ENCODE results near the gene TRAF3. TPM values are rescaled to one million over a fixed set of nuclear protein-coding genes. Genes with fewer than 3 reads are reported as not detected.

TRAF3 gene
- total RNA-seq, 2 experiments from 2014 or later: 39.1 to 40.2 TPM

DNA sequence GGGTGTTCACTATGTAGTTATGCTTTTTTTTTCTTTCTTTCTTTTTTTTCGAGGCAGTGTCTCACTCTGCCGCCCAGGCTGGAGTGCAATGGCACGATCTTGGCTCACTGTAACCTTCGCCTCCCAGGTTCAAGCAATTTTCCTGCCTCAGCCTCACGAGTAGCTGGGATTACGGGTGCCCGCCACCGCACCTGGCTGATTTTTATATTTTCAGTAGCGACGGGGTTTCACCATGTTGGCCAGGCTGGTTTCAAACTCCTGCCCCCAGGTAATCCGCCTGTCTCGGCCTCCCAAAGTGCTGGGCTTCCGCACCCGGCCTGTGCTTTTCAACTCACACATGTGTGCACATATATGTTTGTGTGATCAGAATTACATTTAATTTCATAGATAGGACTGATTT is 106.3 kb downstream of the TRAF3 start:
- ChIA-PET POLR2A (no interaction called here), CTCF (no interaction called here)
- intact Hi-C loops (cut with micrococcal nuclease): no loop called here
- H3K9me3 Mint-ChIP-seq: no peaks in the 10 kb centered on the region
- no peaks in the 10 kb centered on the region for H3K27me3 Mint-ChIP-seq
- peaks cover 3% of the 10 kb centered on the region for H3K4me1 Mint-ChIP-seq (ENCODE audit: low read depth)
- ATAC-seq (no peak), DNase-seq (no peak)
- TF ChIP-seq, protein P1, sequence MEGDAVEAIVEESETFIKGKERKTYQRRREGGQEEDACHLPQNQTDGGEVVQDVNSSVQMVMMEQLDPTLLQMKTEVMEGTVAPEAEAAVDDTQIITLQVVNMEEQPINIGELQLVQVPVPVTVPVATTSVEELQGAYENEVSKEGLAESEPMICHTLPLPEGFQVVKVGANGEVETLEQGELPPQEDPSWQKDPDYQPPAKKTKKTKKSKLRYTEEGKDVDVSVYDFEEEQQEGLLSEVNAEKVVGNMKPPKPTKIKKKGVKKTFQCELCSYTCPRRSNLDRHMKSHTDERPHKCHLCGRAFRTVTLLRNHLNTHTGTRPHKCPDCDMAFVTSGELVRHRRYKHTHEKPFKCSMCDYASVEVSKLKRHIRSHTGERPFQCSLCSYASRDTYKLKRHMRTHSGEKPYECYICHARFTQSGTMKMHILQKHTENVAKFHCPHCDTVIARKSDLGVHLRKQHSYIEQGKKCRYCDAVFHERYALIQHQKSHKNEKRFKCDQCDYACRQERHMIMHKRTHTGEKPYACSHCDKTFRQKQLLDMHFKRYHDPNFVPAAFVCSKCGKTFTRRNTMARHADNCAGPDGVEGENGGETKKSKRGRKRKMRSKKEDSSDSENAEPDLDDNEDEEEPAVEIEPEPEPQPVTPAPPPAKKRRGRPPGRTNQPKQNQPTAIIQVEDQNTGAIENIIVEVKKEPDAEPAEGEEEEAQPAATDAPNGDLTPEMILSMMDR (IDR thresholded peaks at IDR 0.05): no peak
- H3K36me3 Mint-ChIP-seq (ENCODE audit: low read depth): peaks cover 41% of the 10 kb centered on the region
- H3K4me3 Mint-ChIP-seq: no peak overlapping the region
- no peak overlapping the region for H3K27ac Mint-ChIP-seq

DNA sequence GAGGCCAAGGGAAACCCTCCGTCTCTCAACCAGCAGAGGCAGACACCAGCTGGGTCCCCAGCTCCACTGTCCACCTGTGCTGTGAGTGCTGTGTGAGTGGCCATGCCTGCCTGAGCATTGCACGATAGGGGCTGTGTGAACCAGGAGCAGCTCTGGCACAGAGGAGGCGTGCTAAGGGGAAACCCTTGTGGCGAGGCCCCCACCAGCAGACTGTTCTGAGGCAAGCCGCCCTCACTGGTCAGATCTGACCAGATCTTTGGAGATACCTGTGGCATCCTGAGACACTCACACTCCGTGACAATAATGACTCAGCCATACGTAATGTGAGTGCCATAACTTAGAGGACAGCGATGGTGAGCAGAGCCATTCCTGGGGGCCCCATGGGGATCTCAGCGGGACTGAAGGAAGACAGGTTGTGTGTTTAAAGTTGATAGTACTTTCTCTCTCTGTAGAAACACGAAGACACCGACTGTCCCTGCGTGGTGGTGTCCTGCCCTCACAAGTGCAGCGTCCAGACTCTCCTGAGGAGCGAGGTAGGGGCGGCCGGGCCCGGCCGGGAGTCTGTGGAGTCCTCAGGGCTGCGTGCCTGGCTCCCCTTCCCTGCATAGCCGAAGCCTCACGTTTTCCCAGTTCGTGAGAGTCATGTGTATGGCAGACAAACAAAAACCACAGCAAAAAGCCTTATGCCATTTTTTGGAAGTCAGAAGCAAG is 108.6 kb downstream of the TRAF3 start:
- POLR2A ChIA-PET: no interaction called here
- Mint-ChIP-seq H3K9me3 (no peaks in the 10 kb centered on the region), H3K4me1 (ENCODE audit: low read depth) (peaks cover 3% of the 10 kb centered on the region), H3K27ac (no peak overlapping the region), H3K27me3 (no peaks in the 10 kb centered on the region), H3K36me3 (ENCODE audit: low read depth) (peaks cover 38% of the 10 kb centered on the region), H3K4me3 (no peak overlapping the region)
- DNase-seq: no peak
- TF ChIP-seq, protein P1 (IDR thresholded peaks at IDR 0.05): no peak
- intact Hi-C loops (cut with micrococcal nuclease): no loop called here
- no peak for ATAC-seq
- CTCF ChIA-PET: no interaction called here

DNA sequence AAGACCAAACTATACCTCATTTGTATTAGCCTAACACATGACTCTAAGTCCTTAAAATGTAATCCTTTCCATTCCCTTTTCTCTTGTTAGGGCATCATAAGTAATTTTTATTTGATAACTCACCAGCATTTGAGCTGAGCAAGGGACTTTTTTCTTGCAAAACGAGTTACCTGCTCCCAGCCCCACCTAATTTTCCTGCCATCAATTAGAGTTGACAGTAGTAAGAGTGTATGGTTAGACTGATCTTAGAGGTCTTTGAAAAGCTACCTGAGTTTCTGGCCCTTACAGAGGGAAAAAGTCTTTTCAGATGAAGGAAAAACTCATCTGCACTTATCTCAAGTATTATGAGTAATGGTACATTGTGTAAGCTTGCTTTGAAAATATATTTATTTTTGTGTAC is 111.5 kb downstream of the TRAF3 start:
- no peak for DNase-seq
- Mint-ChIP-seq H3K9me3 (no peaks in the 10 kb centered on the region), H3K4me3 (no peak overlapping the region), H3K27ac (no peak overlapping the region), H3K36me3 (ENCODE audit: low read depth) (peaks cover 42% of the 10 kb centered on the region), H3K27me3 (no peaks in the 10 kb centered on the region), H3K4me1 (ENCODE audit: low read depth) (peaks cover 3% of the 10 kb centered on the region)
- TF ChIP-seq, protein P1 (IDR thresholded peaks at IDR 0.05): no peak
- ATAC-seq: no peak
- POLR2A ChIA-PET: no interaction called here
- CTCF ChIA-PET: interaction anchor here (0.6 to 1.6 kb wide), 2 partner anchors 14 to 114 kb away, joined by 3 read pairs; no protein-coding TSS in a partner anchor
- intact Hi-C loops (cut with micrococcal nuclease): no loop called here

DNA sequence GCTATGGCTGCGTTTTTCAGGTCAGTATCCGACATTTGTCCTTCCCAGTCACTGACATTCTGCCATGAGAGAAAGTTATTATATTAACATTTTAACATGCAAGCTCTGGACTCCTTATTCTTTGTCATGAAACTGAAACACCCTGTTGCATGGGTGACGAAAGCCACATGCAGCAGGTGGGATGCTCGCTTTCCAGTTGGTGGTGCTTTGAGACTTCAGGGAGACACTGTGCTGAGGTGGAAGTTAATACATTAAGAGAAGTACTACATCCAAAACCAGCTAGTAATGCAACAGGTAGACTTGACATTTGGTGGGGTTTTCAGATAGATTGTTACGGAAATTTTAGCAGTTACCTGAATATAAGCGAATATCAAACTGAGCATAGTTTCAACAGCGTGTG is 112.4 kb downstream of the TRAF3 start:
- H3K27me3 Mint-ChIP-seq: no peaks in the 10 kb centered on the region

DNA sequence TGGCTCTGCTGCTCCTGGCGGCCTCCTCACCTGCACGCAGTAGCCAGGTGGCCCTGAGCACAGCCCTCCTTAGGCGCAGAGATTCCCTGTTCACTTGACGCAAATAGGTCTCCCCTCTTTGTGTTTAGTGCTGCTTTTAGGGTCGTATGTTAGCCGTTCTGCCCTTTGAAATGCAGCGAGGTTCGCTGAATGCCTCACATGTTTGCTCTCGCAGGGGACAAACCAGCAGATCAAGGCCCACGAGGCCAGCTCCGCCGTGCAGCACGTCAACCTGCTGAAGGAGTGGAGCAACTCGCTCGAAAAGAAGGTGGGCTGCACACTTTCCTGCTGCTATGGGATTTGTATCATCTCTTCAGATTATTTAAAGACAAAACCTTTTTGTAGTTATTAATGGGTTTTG is 113.9 kb downstream of the TRAF3 start:
- no peak for ATAC-seq
- H3K9me3 Mint-ChIP-seq: no peaks in the 10 kb centered on the region
- TF ChIP-seq, protein P1 (IDR thresholded peaks at IDR 0.05): no peak
- no peak overlapping the region for H3K4me3 Mint-ChIP-seq
- H3K4me1 Mint-ChIP-seq (ENCODE audit: low read depth): peaks cover 3% of the 10 kb centered on the region
- ChIA-PET POLR2A (interaction anchor here (0.7 kb wide), 1 partner anchor 40 kb away, joined by 3 read pairs; no protein-coding TSS in a partner anchor), CTCF (no interaction called here)
- intact Hi-C loops (cut with micrococcal nuclease): no loop called here
- no peak for DNase-seq
- no peaks in the 10 kb centered on the region for H3K27me3 Mint-ChIP-seq
- no peak overlapping the region for H3K27ac Mint-ChIP-seq
- peaks cover 35% of the 10 kb centered on the region for H3K36me3 Mint-ChIP-seq (ENCODE audit: low read depth)

More for the DNA sequence above, 112.4 kb downstream of the TRAF3 start:
- no peak overlapping the region for H3K4me3 Mint-ChIP-seq
- TF ChIP-seq, protein P1 (IDR thresholded peaks at IDR 0.05): no peak
- no peak for ATAC-seq
- H3K36me3 Mint-ChIP-seq (ENCODE audit: low read depth): peaks cover 38% of the 10 kb centered on the region
- H3K9me3 Mint-ChIP-seq: no peaks in the 10 kb centered on the region
- intact Hi-C loops (cut with micrococcal nuclease): no loop called here
- POLR2A ChIA-PET: no interaction called here
- peaks cover 3% of the 10 kb centered on the region for H3K4me1 Mint-ChIP-seq (ENCODE audit: low read depth)
- no peak for DNase-seq
- CTCF ChIA-PET: interaction anchor here (1.4 to 1.6 kb wide), 2 partner anchors 13 to 195 kb away, joined by 3 to 4 read pairs; no protein-coding TSS in a partner anchor
- no peak overlapping the region for H3K27ac Mint-ChIP-seq
